Neural cell (in vitro differentiated cells): Measurements from ENCODE around the gene ACOXL. TPM values are rescaled to one million over a fixed set of nuclear protein-coding genes. Genes with fewer than 3 reads are reported as not detected.

Experiments used
- H2AFZ ChIP-seq: fragments of 200-600, 300-800 bp; sonication (generic), shearing (Covaris generic); 2 replicates; pipeline ENCODE4 v1.6.0; 2014; ENCODE audit warnings: low read depth, mild to moderate bottlenecking, antibody characterized with exemption, low read length, moderate library complexity
- H3F3A ChIP-seq: fragments of 200-600 bp; shearing (Covaris generic); 2 replicates; pipeline ENCODE4 v1.6.1; 2016; ENCODE audit warnings: mild to moderate bottlenecking, moderate library complexity, mixed read lengths, antibody characterized with exemption, low read length; ENCODE audit not compliant: insufficient read depth, poor library complexity, severe bottlenecking
- H3K27ac ChIP-seq: fragments of 200-600, 300-800 bp; sonication (generic), shearing (Covaris generic); 2 replicates; pipeline ENCODE4 v1.5.1; 2014; ENCODE audit warnings: mild to moderate bottlenecking, low read length, moderate library complexity
- H3K27me3 ChIP-seq: fragments of 300-800, 200-600 bp; sonication (generic), shearing (Covaris generic); 2 replicates; pipeline ENCODE4 v1.6.0; 2014; ENCODE audit warnings: mild to moderate bottlenecking, low read depth, low read length, moderate library complexity; ENCODE audit not compliant: insufficient read depth
- H3K36me3 ChIP-seq: fragments of 300-800, 200-600 bp; sonication (generic), shearing (Covaris generic); 2 replicates; pipeline ENCODE4 v1.5.1; 2014; ENCODE audit warnings: mild to moderate bottlenecking, antibody characterized with exemption, low read length, moderate library complexity; ENCODE audit not compliant: insufficient read depth
- H3K4me2 ChIP-seq: fragments of 300-800, 200-600 bp; sonication (generic), shearing (Covaris generic); 2 replicates; pipeline ENCODE4 v1.6.0; 2014; ENCODE audit warnings: mild to moderate bottlenecking, low read length
- H3K4me3 ChIP-seq: fragments of 300-800, 200-600 bp; sonication (generic), shearing (Covaris generic); 2 replicates; pipeline ENCODE4 v1.5.1; 2014; ENCODE audit warnings: mild to moderate bottlenecking, low read length, moderate library complexity
- H3K79me2 ChIP-seq: fragments of 200-600 bp; shearing (Covaris generic); replicated peaks from 2 replicates; pipeline ENCODE4 v1.6.0; 2014; ENCODE audit warnings: mild to moderate bottlenecking, low read length, moderate library complexity; ENCODE audit not compliant: insufficient read depth
- H3K9ac ChIP-seq: fragments of 300-800, 200-600 bp; sonication (generic), shearing (Covaris generic); 2 replicates; pipeline ENCODE4 v1.6.1; 2016; ENCODE audit warnings: mild to moderate bottlenecking, low read length, mixed read lengths
- H3K9me2 ChIP-seq: fragments of 200-600 bp; shearing (Covaris generic); 2 replicates; pipeline ENCODE4 v1.6.1; 2016; ENCODE audit warnings: mild to moderate bottlenecking, low read length, mixed read lengths; ENCODE audit not compliant: insufficient read depth
- H3K9me3 ChIP-seq: fragments of 200-600, 300-800 bp; sonication (generic), shearing (Covaris generic); 2 replicates; pipeline ENCODE4 v1.6.1; 2016; ENCODE audit warnings: mild to moderate bottlenecking, mixed run types, low read length, moderate library complexity, mixed read lengths
- H4K20me1 ChIP-seq: fragments of 200-600 bp; shearing (Covaris generic); 2 replicates; pipeline ENCODE4 v1.6.1; 2016; ENCODE audit warnings: mild to moderate bottlenecking, mixed run types; ENCODE audit not compliant: insufficient read depth
- CTCF ChIP-seq: fragments of 450-650 bp; IDR thresholded peaks from 2 replicates; pipeline ENCODE4 v1.5.1; 2014; ENCODE audit warnings: antibody characterized with exemption, mild to moderate bottlenecking, moderate library complexity; ENCODE audit not compliant: poor library complexity, severe bottlenecking
- EP300 ChIP-seq: fragments of 450-650 bp; conservative IDR thresholded peaks from 2 replicates; pipeline ENCODE4 v1.6.1; 2014; ENCODE audit warnings: antibody characterized with exemption, mild to moderate bottlenecking, moderate library complexity; ENCODE audit not compliant: poor library complexity, severe bottlenecking
- EZH2 ChIP-seq: fragments of 200-600, 300-800 bp; shearing (Covaris generic), sonication (generic); IDR thresholded peaks from 2 replicates; pipeline ENCODE4 v1.6.1; 2014; ENCODE audit warnings: antibody characterized with exemption, low read length, borderline replicate concordance, mild to moderate bottlenecking; ENCODE audit not compliant: insufficient read depth, poor library complexity, severe bottlenecking
- MXI1 ChIP-seq: fragments of 450-650 bp; conservative IDR thresholded peaks from 2 replicates; pipeline ENCODE4 v1.6.1; 2014; ENCODE audit warnings: antibody characterized with exemption, mild to moderate bottlenecking; ENCODE audit not compliant: poor library complexity, severe bottlenecking
- POLR2AphosphoS5 ChIP-seq: IDR thresholded peaks from 2 replicates; pipeline ENCODE4 v1.6.1; 2012
- RAD21 ChIP-seq: fragments of 450-650 bp; conservative IDR thresholded peaks from 2 replicates; pipeline ENCODE4 v1.6.1; 2014; ENCODE audit warnings: antibody characterized with exemption, mild to moderate bottlenecking, moderate library complexity
- REST ChIP-seq: IDR thresholded peaks from 2 replicates; pipeline ENCODE4 v1.6.1; 2012; ENCODE audit warnings: borderline replicate concordance
- SMC3 ChIP-seq: fragments of 450-650 bp; conservative IDR thresholded peaks from 2 replicates; pipeline ENCODE4 v1.6.1; 2014; ENCODE audit warnings: antibody characterized with exemption, mild to moderate bottlenecking, moderate library complexity; ENCODE audit not compliant: poor library complexity
- TAF1 ChIP-seq: IDR thresholded peaks from 2 replicates; pipeline ENCODE4 v1.6.1; 2012; ENCODE audit warnings: low read depth
- polyA plus RNA-seq: library from polyadenylated mRNA; depleted of rRNA; stranded (reverse); fragments of >200 nt; gene quantifications from 2 replicates; pipeline ENCODE4 v1.2.3, GENCODE V29; 2014

Gene ACOXL
- polyA plus RNA-seq, 1 donor from 2014 or later = not detected

DNA sequence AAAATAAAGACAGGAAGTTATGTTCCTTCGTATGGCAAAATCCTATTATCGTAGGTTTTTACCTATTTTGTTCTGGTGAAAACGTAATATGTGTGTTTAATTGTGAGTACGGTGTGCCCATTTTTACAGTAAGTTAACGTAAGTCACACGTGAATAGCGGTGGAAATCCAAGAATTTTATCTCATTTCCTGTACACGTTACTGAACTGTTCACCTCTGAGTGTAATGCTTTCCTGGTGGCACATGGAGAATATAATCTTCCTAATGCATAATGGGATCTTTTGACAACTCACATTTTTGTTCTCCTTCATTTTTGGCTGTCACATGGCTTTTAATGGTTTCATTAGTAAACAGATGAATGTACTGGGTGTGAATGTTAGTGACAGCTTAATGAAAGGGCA lies 416.6 kb downstream of the ACOXL start:
- no peaks in the 10 kb centered on the region for H3K36me3 ChIP-seq
- TF ChIP-seq POLR2AphosphoS5 (no peak), CTCF (no peak), TAF1 (no peak), EP300 (no peak), REST (no peak), EZH2 (no peak), RAD21 (no peak), SMC3 (no peak), MXI1 (no peak)
- H3K9me2 ChIP-seq = no peaks in the 10 kb centered on the region
- no peaks in the 10 kb centered on the region for H3F3A ChIP-seq
- no peak overlapping the region for H3K4me2 ChIP-seq
- H3K79me2 ChIP-seq = no peaks in the 10 kb centered on the region
- H3K27me3 ChIP-seq = peaks cover 27% of the 10 kb centered on the region
- H3K9ac ChIP-seq = no peak overlapping the region
- H3K9me3 ChIP-seq = no peaks in the 10 kb centered on the region
- no peak overlapping the region for H3K4me3 ChIP-seq
- no peak overlapping the region for H3K27ac ChIP-seq
- H2AFZ ChIP-seq = no peak overlapping the region
- no peaks in the 10 kb centered on the region for H4K20me1 ChIP-seq

- Histone ChIP-seq H4K20me1 (no peaks in the 10 kb centered on the region), H3K36me3 (no peaks in the 10 kb centered on the region), H3K4me3 (no peak overlapping the region), H3K9me3 (no peaks in the 10 kb centered on the region), H3K27ac (no peak overlapping the region), H3K27me3 (peaks cover 21% of the 10 kb centered on the region), H3K4me2 (no peak overlapping the region), H3K9me2 (no peaks in the 10 kb centered on the region), H3K79me2 (no peaks in the 10 kb centered on the region), H3F3A (no peaks in the 10 kb centered on the region), H3K9ac (no peak overlapping the region), H2AFZ (no peak overlapping the region)
- TF ChIP-seq CTCF (no peak), MXI1 (no peak), POLR2AphosphoS5 (no peak), REST (no peak), SMC3 (no peak), RAD21 (no peak), EP300 (no peak), EZH2 (no peak), TAF1 (no peak)
Observed at GRCh38 chr2:111149882-111150455, 417.6 kb downstream of the ACOXL start.
